Kidney (tissue), 14 donors: ENCODE measurements around the gene ST3GAL3. TPM values are rescaled to one million over a fixed set of nuclear protein-coding genes. Genes with fewer than 3 reads are reported as not detected.

Experiments used
- DNase-seq, 5 donors: peaks; one replicate each; pipeline ENCODE4 v3.0.0-alpha.2; 2013 to 2020
- FAIRE-seq: peaks from 2 replicates; lab custom pipeline; 2012; peaks lifted over from hg19 to GRCh38; lab: Jason Lieb, UNC
- H3K27ac ChIP-seq, 2 donors: one replicate each; pipeline ENCODE4 v1.7.0; 2013; ENCODE audit warnings: low read depth in 2 of 2, low read length in 2 of 2, inconsistent platforms in 1 of 2
- H3K27me3 ChIP-seq: one replicate; pipeline ENCODE4 v1.7.1; 2013; ENCODE audit warnings: low read length, inconsistent platforms; ENCODE audit not compliant: control insufficient read depth, insufficient read depth
- H3K36me3 ChIP-seq, 3 donors: one replicate each; pipeline versions ENCODE4 v1.7.0 to v1.7.1; 2013; ENCODE audit warnings: low read length in 3 of 3, control low read depth in 1 of 3, inconsistent platforms in 1 of 3; ENCODE audit not compliant: insufficient read depth in 3 of 3, control insufficient read depth in 2 of 3
- H3K4me1 ChIP-seq, 3 donors: one replicate each; pipeline versions ENCODE4 v1.7.0 to v1.7.1; 2013; ENCODE audit warnings: low read length in 3 of 3, inconsistent platforms in 1 of 3, low read depth in 1 of 3; ENCODE audit not compliant: control insufficient read depth in 2 of 3, insufficient read depth in 2 of 3
- H3K4me3 ChIP-seq, 3 donors: one replicate each; pipeline versions ENCODE4 v1.7.0 to v1.8.1; 2013; ENCODE audit warnings: low read length in 3 of 3, control low read depth in 1 of 3, inconsistent platforms in 1 of 3
- H3K9ac ChIP-seq, 3 donors: one replicate each; pipeline versions ENCODE4 v1.7.0 to v1.7.1; 2013; ENCODE audit warnings: low read length in 3 of 3, control low read depth in 1 of 3, inconsistent platforms in 1 of 3
- H3K9me3 ChIP-seq, 3 donors: one replicate each; pipeline versions ENCODE4 v1.7.0 to v1.7.1; 2013; ENCODE audit warnings: low read length in 3 of 3, control low read depth in 1 of 3, inconsistent platforms in 1 of 3; ENCODE audit not compliant: control insufficient read depth in 2 of 3, insufficient read depth in 1 of 3
- CTCF ChIP-seq: IDR thresholded peaks from 3 replicates; pipeline ENCODE4 v1.5.1; 2012; ENCODE audit warnings: mild to moderate bottlenecking, moderate library complexity, borderline replicate concordance; ENCODE audit not compliant: insufficient read depth; ENCODE audit errors: extremely low read depth
- intact Hi-C: fragments of 100-400 bp; cut with DNase I; formaldehyde crosslinking; loops from one replicate; pipeline ENCODE4 v1.11.1; 2022
- polyA plus RNA-seq: library from polyadenylated mRNA; stranded (reverse); fragments of 350-450 nt; fragmentation: Illumina TruSeq; extraction: RNeasy Lipid Tissue Mini Kit (QIAGEN cat#74804); gene quantifications from one replicate; pipeline ENCODE4 v1.2.3, GENCODE V29; 2014; ENCODE audit warnings: low read depth, low replicate concordance; ENCODE audit not compliant: insufficient read depth
- total RNA-seq: library from RNA; stranded (reverse); fragmentation: NEBNext Ultra II Directional; extraction: Animal tissue kit (Norgen Biotek cat#: 25700); gene quantifications from one replicate; pipeline ENCODE4 v1.2.1, GENCODE V29; 2021
- donor health status: control.
- donor health status: control.
- donor health status: control.
- donor health status: control.
- donor health status: control.
- donor health status: DM: yes; HTN: yes; CAD: no.
- donor health status: Normal renal cell carcinoma (clear cell type).

ST3GAL3 gene
- total and polyA plus RNA-seq, 2 donors from 2014 or later, result 15.3 to 21.3 TPM

- Histone ChIP-seq H3K9me3 (no peaks in the 10 kb centered on the region), H3K9ac (no peak overlapping the region), H3K36me3 (peaks cover 5 to 75% (median 50%) of the 10 kb centered on the region in 3 donors), H3K4me3 (no peak overlapping the region), H3K4me1 (no peaks in the 10 kb centered on the region), H3K27me3 (no peaks in the 10 kb centered on the region), H3K27ac (no peak overlapping the region)
- intact Hi-C loops, result no loop called here
- DNase-seq (no peak), FAIRE-seq (no peak)
- TF ChIP-seq CTCF, result no peak
These were observed 254.4 kb downstream of the ST3GAL3 start for GRCh38 chr1:43961692-43962091.

- no peak overlapping the region for H3K27ac ChIP-seq
- no peaks in the 10 kb centered on the region for H3K9me3 ChIP-seq
- H3K9ac ChIP-seq, result no peak overlapping the region
- H3K27me3 ChIP-seq, result no peaks in the 10 kb centered on the region
- no peak for TF ChIP-seq CTCF
- H3K4me3 ChIP-seq, result no peak overlapping the region
- DNase-seq (no peak), FAIRE-seq (no peak)
- intact Hi-C loops, result no loop called here
- H3K4me1 ChIP-seq, result no peaks in the 10 kb centered on the region
- peaks cover 5 to 73% (median 47%) of the 10 kb centered on the region in 3 donors for H3K36me3 ChIP-seq
These were observed 255.0 kb downstream of the ST3GAL3 start for GRCh38 chr1:43962324-43962723.

GRCh38 chr1:43963006-43963405, 255.7 kb downstream of the ST3GAL3 start:
- Histone ChIP-seq H3K4me3 (no peak overlapping the region), H3K9me3 (no peaks in the 10 kb centered on the region), H3K27ac (no peak overlapping the region), H3K9ac (no peak overlapping the region), H3K36me3 (peaks cover 4 to 66% (median 40%) of the 10 kb centered on the region in 3 donors), H3K4me1 (no peaks in the 10 kb centered on the region), H3K27me3 (no peaks in the 10 kb centered on the region)
- FAIRE-seq, result no peak
- no peak for TF ChIP-seq CTCF
- intact Hi-C loops, result no loop called here
- DNase-seq, result no peak

- DNase-seq (no peak), FAIRE-seq (no peak)
- intact Hi-C loops, result no loop called here
- Histone ChIP-seq H3K4me1 (no peaks in the 10 kb centered on the region), H3K27ac (no peak overlapping the region), H3K9ac (no peak overlapping the region), H3K36me3 (peaks cover 4 to 57% (median 32%) of the 10 kb centered on the region in 3 donors), H3K4me3 (no peak overlapping the region), H3K9me3 (no peaks in the 10 kb centered on the region), H3K27me3 (no peaks in the 10 kb centered on the region)
- no peak for TF ChIP-seq CTCF
These were observed 256.6 kb downstream of the ST3GAL3 start for GRCh38 chr1:43963890-43964289.
